MCF 10A (cell line): ENCODE data around the gene GPC5. TPM values are rescaled to one million over a fixed set of nuclear protein-coding genes. Genes with fewer than 3 reads are reported as not detected.

Source experiments
- BruUV-seq: library from RNA; stranded (reverse); fragments of 400-500 nt; replicated peaks from 2 replicates; lab custom pipeline; 2021; lab: Mats Ljungman, UMichigan
- CTCF ChIA-PET: fragments of 300-600 bp; sonication (Branson Sonifier 250); formaldehyde crosslinking; extraction: SDS; loops from one replicate; lab custom pipeline; 2021; ENCODE audit warnings: antibody characterized with exemption, inconsistent platforms; lab: Yijun Ruan, JAX
- POLR2A ChIA-PET: fragments of 300-600, 350-650 bp; sonication (Branson Sonifier 250); formaldehyde crosslinking; extraction: SDS; loops from one replicate; lab custom pipeline; 2020; ENCODE audit warnings: antibody characterized with exemption, inconsistent platforms; lab: Yijun Ruan, JAX
- DNase-seq: peaks from one replicate; pipeline ENCODE4 v3.0.0-alpha.2; 2018; ENCODE audit not compliant: unreplicated experiment
- H3K27ac Mint-ChIP-seq: one replicate; pipeline ENCODE4 v1.8.0; 2022; ENCODE audit warnings: mild to moderate bottlenecking, low read depth, mixed read lengths; ENCODE audit not compliant: unreplicated experiment
- H3K27me3 Mint-ChIP-seq: one replicate; pipeline ENCODE4 v1.8.0; 2022; ENCODE audit warnings: mixed read lengths; ENCODE audit not compliant: insufficient read depth, unreplicated experiment
- H3K36me3 Mint-ChIP-seq: one replicate; pipeline ENCODE4 v1.8.0; 2022; ENCODE audit warnings: mild to moderate bottlenecking, moderate library complexity, mixed read lengths; ENCODE audit not compliant: insufficient read depth, unreplicated experiment
- H3K4me1 Mint-ChIP-seq: one replicate; pipeline ENCODE4 v1.8.0; 2022; ENCODE audit warnings: mixed read lengths; ENCODE audit not compliant: insufficient read depth, unreplicated experiment
- H3K4me3 Mint-ChIP-seq: one replicate; pipeline ENCODE4 v1.8.0; 2022; ENCODE audit warnings: mild to moderate bottlenecking, moderate library complexity, mixed read lengths; ENCODE audit not compliant: unreplicated experiment
- H3K9me3 Mint-ChIP-seq: one replicate; pipeline ENCODE4 v1.8.0; 2022; ENCODE audit warnings: mixed read lengths; ENCODE audit not compliant: unreplicated experiment
- CTCF ChIP-seq: fragments of 200-600 bp; IDR thresholded peaks from one replicate; pipeline ENCODE4 v1.8.0; 2022; ENCODE audit warnings: antibody characterized with exemption, mild to moderate bottlenecking; ENCODE audit not compliant: unreplicated experiment
- intact Hi-C: fragments of 100-400 bp; cut with micrococcal nuclease; formaldehyde crosslinking; loops from 2 replicates; pipeline ENCODE4 v1.14.1; 2022
- total RNA-seq: library from RNA; stranded (reverse); gene quantifications from 2 replicates; pipeline ENCODE4 v1.2.3, GENCODE V29; 2022

The GPC5 gene
- total RNA-seq, 1 experiment from 2014 or later: not detected

- Mint-ChIP-seq H3K27me3 (no peaks in the 10 kb centered on the region), H3K9me3 (peaks cover 11% of the 10 kb centered on the region), H3K4me3 (no peak overlapping the region), H3K27ac (no peak overlapping the region), H3K36me3 (no peaks in the 10 kb centered on the region), H3K4me1 (peaks cover 6% of the 10 kb centered on the region)
- ChIA-PET POLR2A (no interaction called here), CTCF (interaction anchor here (1.8 kb wide), 1 partner anchor 370 kb away, joined by 5 read pairs; no protein-coding TSS in a partner anchor)
- DNase-seq: no peak
- no peak for TF ChIP-seq CTCF
- intact Hi-C loops: no loop called here
- no TSS peak for BruUV-seq
Observed at GRCh38 chr13:92316030-92316429, 917.6 kb downstream of the GPC5 start.

- peaks cover under 1% of the 10 kb centered on the region for H3K9me3 Mint-ChIP-seq
- DNase-seq: peak; percentile 2
- intact Hi-C loops: no loop called here
- BruUV-seq: no TSS peak
- H3K4me1 Mint-ChIP-seq: peaks cover 6% of the 10 kb centered on the region
- no peaks in the 10 kb centered on the region for H3K27me3 Mint-ChIP-seq
- ChIA-PET CTCF (interaction anchor here (1.8 kb wide), 1 partner anchor 371 kb away, joined by 5 read pairs; no protein-coding TSS in a partner anchor), POLR2A (interaction anchor here (0.7 kb wide), 1 partner anchor 199 kb away, joined by 3 read pairs; no protein-coding TSS in a partner anchor)
- H3K36me3 Mint-ChIP-seq: no peaks in the 10 kb centered on the region
- TF ChIP-seq CTCF: no peak
- no peak overlapping the region for H3K4me3 Mint-ChIP-seq
- H3K27ac Mint-ChIP-seq: no peak overlapping the region
Observed at GRCh38 chr13:92317066-92317465, 918.6 kb downstream of the GPC5 start.

GRCh38 chr13:92320323-92320722 is 921.9 kb downstream of the GPC5 start:
- no peaks in the 10 kb centered on the region for H3K9me3 Mint-ChIP-seq
- CTCF ChIA-PET: interaction anchor here (0.6 kb wide), 1 partner anchor 911 kb away, joined by 3 read pairs; no protein-coding TSS in a partner anchor
- H3K4me3 Mint-ChIP-seq: no peak overlapping the region
- no peak for DNase-seq
- H3K4me1 Mint-ChIP-seq: no peaks in the 10 kb centered on the region
- TF ChIP-seq CTCF: no peak
- no peak overlapping the region for H3K27ac Mint-ChIP-seq
- POLR2A ChIA-PET: no interaction called here
- BruUV-seq: no TSS peak
- intact Hi-C loops: no loop called here
- H3K36me3 Mint-ChIP-seq: no peaks in the 10 kb centered on the region
- H3K27me3 Mint-ChIP-seq: no peaks in the 10 kb centered on the region

- POLR2A ChIA-PET: interaction anchor here (0.6 to 1.2 kb wide), 2 partner anchors 10 to 614 kb away, joined by 3 to 4 read pairs; no protein-coding TSS in a partner anchor
- no peak for DNase-seq
- CTCF ChIA-PET: no interaction called here
- TF ChIP-seq CTCF: no peak
- no peaks in the 10 kb centered on the region for H3K27me3 Mint-ChIP-seq
- H3K9me3 Mint-ChIP-seq: no peaks in the 10 kb centered on the region
- intact Hi-C loops: no loop called here
- no peaks in the 10 kb centered on the region for H3K4me1 Mint-ChIP-seq
- no TSS peak for BruUV-seq
- H3K4me3 Mint-ChIP-seq: no peak overlapping the region
- no peaks in the 10 kb centered on the region for H3K36me3 Mint-ChIP-seq
- no peak overlapping the region for H3K27ac Mint-ChIP-seq
Observed at GRCh38 chr13:92321174-92321573, 922.8 kb downstream of the GPC5 start.
